HEK293 (cell line): ENCODE data around the gene BACH2.

Source experiments
- CTCF ChIA-PET: fragments of 350-600 bp; formaldehyde crosslinking; extraction: SDS; loops from one replicate; lab custom pipeline; 2021; ENCODE audit warnings: antibody characterized with exemption; lab: Yijun Ruan, JAX
- POLR2A ChIA-PET: fragments of 300-600 bp; formaldehyde crosslinking; extraction: SDS; loops from one replicate; lab custom pipeline; 2020; ENCODE audit warnings: antibody characterized with exemption, inconsistent platforms; lab: Yijun Ruan, JAX
- H3K27ac ChIP-seq: fragments of 200-500 bp; sonication (Bioruptor generic); 2 replicates; pipeline ENCODE4 v1.5.1; 2014; ENCODE audit warnings: low read depth, low read length, control low read depth, inconsistent platforms; ENCODE audit errors: extremely low read depth
- H3K36me3 ChIP-seq, 2 experiments: fragments of 200-500 bp in 1 of 2; sonication (Bioruptor generic) in 1 of 2; 1 replicate in 1 of 2; 2 replicates in 1 of 2; pipeline ENCODE4 v1.5.1; 2014 to 2017; ENCODE audit warnings: inconsistent platforms in 2 of 2, low read length in 2 of 2; ENCODE audit not compliant: control insufficient read depth in 2 of 2, insufficient read depth in 1 of 2
- H3K4me1 ChIP-seq: fragments of 200-500 bp; sonication (Bioruptor generic); 2 replicates; pipeline ENCODE4 v1.5.1; 2014; ENCODE audit warnings: mild to moderate bottlenecking, low read length, inconsistent platforms; ENCODE audit not compliant: control insufficient read depth, insufficient read depth
- H3K4me3 ChIP-seq: 2 replicates; pipeline ENCODE4 v1.5.1; 2011; ENCODE audit warnings: low read depth, mild to moderate bottlenecking, control low read depth, low read length, moderate library complexity
- H3K9me3 ChIP-seq: fragments of 200-500 bp; sonication (Bioruptor generic); 2 replicates; pipeline ENCODE4 v1.5.1; 2014; ENCODE audit warnings: low read depth, low read length, inconsistent platforms; ENCODE audit not compliant: control insufficient read depth, insufficient read depth
- SETDB1 ChIP-seq: IDR thresholded peaks from one replicate; pipeline ENCODE4 v1.6.1; 2017; ENCODE audit warnings: mild to moderate bottlenecking, low read length, moderate library complexity, mixed read lengths; ENCODE audit not compliant: insufficient read length
- ZBTB21 ChIP-seq: fragments of 450-650 bp; formaldehyde crosslinking; IDR thresholded peaks from 2 replicates; pipeline ENCODE4 v1.5.1; 2017; ENCODE audit warnings: missing biosample characterization, missing genetic modification characterization
- ZBTB6 ChIP-seq: fragments of 450-650 bp; formaldehyde crosslinking; IDR thresholded peaks from 2 replicates; pipeline ENCODE4 v1.5.1; 2017; ENCODE audit warnings: missing biosample characterization, missing genetic modification characterization
- ZBTB7A ChIP-seq: fragments of 450-650 bp; formaldehyde crosslinking; IDR thresholded peaks from 2 replicates; pipeline ENCODE4 v1.5.1; 2016; ENCODE audit warnings: low read depth, missing biosample characterization, missing genetic modification characterization
- ZNF114 ChIP-seq: fragments of 450-650 bp; formaldehyde crosslinking; IDR thresholded peaks from 2 replicates; pipeline ENCODE4 v1.5.0; 2017; ENCODE audit warnings: missing biosample characterization, missing genetic modification characterization
- ZNF157 ChIP-seq: fragments of 450-650 bp; formaldehyde crosslinking; IDR thresholded peaks from 2 replicates; pipeline ENCODE4 v1.5.1; 2016; ENCODE audit warnings: missing biosample characterization, missing genetic modification characterization
- ZNF202 ChIP-seq: fragments of 450-650 bp; formaldehyde crosslinking; IDR thresholded peaks from 2 replicates; pipeline ENCODE4 v1.5.1; 2016; ENCODE audit warnings: missing biosample characterization, missing genetic modification characterization, borderline replicate concordance
- ZNF23 ChIP-seq: fragments of 450-650 bp; formaldehyde crosslinking; IDR thresholded peaks from 2 replicates; pipeline ENCODE4 v1.5.1; 2016; ENCODE audit warnings: missing biosample characterization, missing genetic modification characterization, borderline replicate concordance
- ZNF350 ChIP-seq: fragments of 450-650 bp; formaldehyde crosslinking; IDR thresholded peaks from 2 replicates; pipeline ENCODE4 v1.5.0; 2017; ENCODE audit warnings: missing biosample characterization, mild to moderate bottlenecking, missing genetic modification characterization
- ZNF354C ChIP-seq: fragments of 450-650 bp; formaldehyde crosslinking; IDR thresholded peaks from 2 replicates; pipeline ENCODE4 v1.5.1; 2016; ENCODE audit warnings: missing biosample characterization, missing genetic modification characterization, low read depth, borderline replicate concordance
- ZNF394 ChIP-seq: fragments of 450-650 bp; formaldehyde crosslinking; IDR thresholded peaks from 2 replicates; pipeline ENCODE4 v1.5.1; 2016; ENCODE audit warnings: missing biosample characterization, missing genetic modification characterization, mild to moderate bottlenecking, moderate library complexity, borderline replicate concordance
- ZNF404 ChIP-seq: fragments of 450-650 bp; formaldehyde crosslinking; IDR thresholded peaks from 2 replicates; pipeline ENCODE4 v1.5.1; 2017; ENCODE audit warnings: missing biosample characterization, missing genetic modification characterization
- ZNF654 ChIP-seq: fragments of 450-650 bp; formaldehyde crosslinking; IDR thresholded peaks from 2 replicates; pipeline ENCODE4 v1.5.1; 2016; ENCODE audit warnings: low read depth, missing biosample characterization, missing genetic modification characterization
- ZNF660 ChIP-seq: fragments of 450-650 bp; IDR thresholded peaks from 2 replicates; pipeline ENCODE4 v1.5.1; 2018; ENCODE audit warnings: missing biosample characterization, mild to moderate bottlenecking, missing genetic modification characterization
- ZNF670 ChIP-seq: fragments of 450-650 bp; formaldehyde crosslinking; IDR thresholded peaks from 2 replicates; pipeline ENCODE4 v1.5.1; 2016; ENCODE audit warnings: missing biosample characterization, missing genetic modification characterization, low read depth
- ZNF76 ChIP-seq: fragments of 450-650 bp; formaldehyde crosslinking; IDR thresholded peaks from 2 replicates; pipeline ENCODE4; 2016; ENCODE audit warnings: low read depth, missing biosample characterization, missing genetic modification characterization, borderline replicate concordance
- ZNF791 ChIP-seq: fragments of 450-650 bp; formaldehyde crosslinking; IDR thresholded peaks from 2 replicates; pipeline ENCODE4 v1.5.1; 2016; ENCODE audit warnings: missing biosample characterization, missing genetic modification characterization
- TF ChIP-seq, protein P1 (sequence below): fragments of 450-650 bp; formaldehyde crosslinking; IDR thresholded peaks from 2 replicates; pipeline ENCODE4 v1.5.1; 2016; ENCODE audit warnings: missing biosample characterization, missing genetic modification characterization
- TF ChIP-seq, protein P2 (sequence below): fragments of 450-650 bp; formaldehyde crosslinking; IDR thresholded peaks from 2 replicates; pipeline ENCODE4 v1.5.1; 2016; ENCODE audit warnings: missing biosample characterization, missing genetic modification characterization
- TF ChIP-seq, protein P3 (sequence below): fragments of 450-650 bp; formaldehyde crosslinking; IDR thresholded peaks from 2 replicates; pipeline ENCODE4 v1.5.1; 2017; ENCODE audit warnings: missing biosample characterization, missing genetic modification characterization
- TF ChIP-seq, protein P4 (sequence below): fragments of 450-650 bp; formaldehyde crosslinking; IDR thresholded peaks from 2 replicates; pipeline ENCODE4 v1.5.1; 2016; ENCODE audit warnings: missing biosample characterization, missing genetic modification characterization
- TF ChIP-seq, protein P5 (sequence below): fragments of 450-650 bp; formaldehyde crosslinking; IDR thresholded peaks from 2 replicates; pipeline ENCODE4 v1.5.1; 2016; ENCODE audit warnings: missing biosample characterization, missing genetic modification characterization

Gene BACH2

GRCh38 chr6:90098001-90098531 lies 198.6 kb downstream of the BACH2 start (continued):
- no peak for TF ChIP-seq ZNF404 (tag by site-specific recombination)
- TF ChIP-seq ZNF394: no peak
- peak; percentile 18 for TF ChIP-seq ZNF654 (tag by site-specific recombination)
- TF ChIP-seq, protein P1, sequence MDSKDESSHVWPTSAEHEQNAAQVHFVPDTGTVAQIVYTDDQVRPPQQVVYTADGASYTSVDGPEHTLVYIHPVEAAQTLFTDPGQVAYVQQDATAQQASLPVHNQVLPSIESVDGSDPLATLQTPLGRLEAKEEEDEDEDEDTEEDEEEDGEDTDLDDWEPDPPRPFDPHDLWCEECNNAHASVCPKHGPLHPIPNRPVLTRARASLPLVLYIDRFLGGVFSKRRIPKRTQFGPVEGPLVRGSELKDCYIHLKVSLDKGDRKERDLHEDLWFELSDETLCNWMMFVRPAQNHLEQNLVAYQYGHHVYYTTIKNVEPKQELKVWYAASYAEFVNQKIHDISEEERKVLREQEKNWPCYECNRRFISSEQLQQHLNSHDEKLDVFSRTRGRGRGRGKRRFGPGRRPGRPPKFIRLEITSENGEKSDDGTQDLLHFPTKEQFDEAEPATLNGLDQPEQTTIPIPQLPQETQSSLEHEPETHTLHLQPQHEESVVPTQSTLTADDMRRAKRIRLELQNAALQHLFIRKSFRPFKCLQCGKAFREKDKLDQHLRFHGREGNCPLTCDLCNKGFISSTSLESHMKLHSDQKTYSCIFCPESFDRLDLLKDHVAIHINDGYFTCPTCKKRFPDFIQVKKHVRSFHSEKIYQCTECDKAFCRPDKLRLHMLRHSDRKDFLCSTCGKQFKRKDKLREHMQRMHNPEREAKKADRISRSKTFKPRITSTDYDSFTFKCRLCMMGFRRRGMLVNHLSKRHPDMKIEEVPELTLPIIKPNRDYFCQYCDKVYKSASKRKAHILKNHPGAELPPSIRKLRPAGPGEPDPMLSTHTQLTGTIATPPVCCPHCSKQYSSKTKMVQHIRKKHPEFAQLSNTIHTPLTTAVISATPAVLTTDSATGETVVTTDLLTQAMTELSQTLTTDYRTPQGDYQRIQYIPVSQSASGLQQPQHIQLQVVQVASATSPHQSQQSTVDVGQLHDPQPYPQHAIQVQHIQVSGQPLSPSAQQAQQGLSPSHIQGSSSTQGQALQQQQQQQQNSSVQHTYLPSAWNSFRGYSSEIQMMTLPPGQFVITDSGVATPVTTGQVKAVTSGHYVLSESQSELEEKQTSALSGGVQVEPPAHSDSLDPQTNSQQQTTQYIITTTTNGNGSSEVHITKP: peak; percentile 56; the same call in 1 of the 2 replicates
- no peak for TF ChIP-seq ZNF354C (tag by site-specific recombination)
- TF ChIP-seq ZNF23 (tag by site-specific recombination): no peak
- peak; percentile 91 for TF ChIP-seq ZBTB6
- TF ChIP-seq, protein P2, sequence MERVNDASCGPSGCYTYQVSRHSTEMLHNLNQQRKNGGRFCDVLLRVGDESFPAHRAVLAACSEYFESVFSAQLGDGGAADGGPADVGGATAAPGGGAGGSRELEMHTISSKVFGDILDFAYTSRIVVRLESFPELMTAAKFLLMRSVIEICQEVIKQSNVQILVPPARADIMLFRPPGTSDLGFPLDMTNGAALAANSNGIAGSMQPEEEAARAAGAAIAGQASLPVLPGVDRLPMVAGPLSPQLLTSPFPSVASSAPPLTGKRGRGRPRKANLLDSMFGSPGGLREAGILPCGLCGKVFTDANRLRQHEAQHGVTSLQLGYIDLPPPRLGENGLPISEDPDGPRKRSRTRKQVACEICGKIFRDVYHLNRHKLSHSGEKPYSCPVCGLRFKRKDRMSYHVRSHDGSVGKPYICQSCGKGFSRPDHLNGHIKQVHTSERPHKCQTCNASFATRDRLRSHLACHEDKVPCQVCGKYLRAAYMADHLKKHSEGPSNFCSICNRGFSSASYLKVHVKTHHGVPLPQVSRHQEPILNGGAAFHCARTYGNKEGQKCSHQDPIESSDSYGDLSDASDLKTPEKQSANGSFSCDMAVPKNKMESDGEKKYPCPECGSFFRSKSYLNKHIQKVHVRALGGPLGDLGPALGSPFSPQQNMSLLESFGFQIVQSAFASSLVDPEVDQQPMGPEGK (tag by site-specific recombination): 0 out of 2 replicates have a peak, but pooled peaks have one; percentile 24
- 0 out of 2 replicates have a peak, but pooled peaks have one; percentile 24 for TF ChIP-seq ZBTB21

DNA sequence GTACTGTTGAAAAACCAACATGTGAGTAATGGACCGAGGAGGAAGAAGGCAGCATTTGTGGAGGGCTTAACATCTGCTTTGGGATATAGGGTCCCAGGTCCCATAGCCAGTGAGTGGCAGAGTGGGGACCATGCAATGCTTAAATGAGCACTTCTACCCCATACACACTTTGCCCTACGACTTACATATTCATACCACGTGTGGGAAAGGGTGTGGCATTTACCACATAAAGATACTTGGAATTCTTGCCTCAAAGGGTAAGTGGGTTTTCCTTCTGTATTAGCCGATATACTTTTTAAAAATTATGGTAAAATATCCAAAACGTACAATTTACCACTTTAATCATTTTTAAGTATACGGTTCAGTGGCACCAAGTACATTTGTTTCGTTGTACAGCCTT lies 199.3 kb downstream of the BACH2 start:
- Histone ChIP-seq H3K4me1 (no peaks in the 10 kb centered on the region; the same call in 1 of the 2 replicates), H3K36me3 (no peaks in the 10 kb centered on the region), H3K27ac (no peak overlapping the region), H3K4me3 (no peak overlapping the region), H3K9me3 (no peaks in the 10 kb centered on the region)
- ChIA-PET CTCF (interaction anchor here (0.6 to 3.0 kb wide), 8 partner anchors 9 to 378 kb away, joined by 3 to 9 read pairs (median 4); no protein-coding TSS in a partner anchor), POLR2A (interaction anchor here (0.5 to 1.6 kb wide), 5 partner anchors 87 to 489 kb away, joined by 3 to 17 read pairs (median 4); no protein-coding TSS in a partner anchor)
- TF ChIP-seq ZNF660: no peak
- no peak for TF ChIP-seq ZNF114 (tag by site-specific recombination)
- TF ChIP-seq ZBTB7A (tag by site-specific recombination): no peak
- TF ChIP-seq, protein P3, sequence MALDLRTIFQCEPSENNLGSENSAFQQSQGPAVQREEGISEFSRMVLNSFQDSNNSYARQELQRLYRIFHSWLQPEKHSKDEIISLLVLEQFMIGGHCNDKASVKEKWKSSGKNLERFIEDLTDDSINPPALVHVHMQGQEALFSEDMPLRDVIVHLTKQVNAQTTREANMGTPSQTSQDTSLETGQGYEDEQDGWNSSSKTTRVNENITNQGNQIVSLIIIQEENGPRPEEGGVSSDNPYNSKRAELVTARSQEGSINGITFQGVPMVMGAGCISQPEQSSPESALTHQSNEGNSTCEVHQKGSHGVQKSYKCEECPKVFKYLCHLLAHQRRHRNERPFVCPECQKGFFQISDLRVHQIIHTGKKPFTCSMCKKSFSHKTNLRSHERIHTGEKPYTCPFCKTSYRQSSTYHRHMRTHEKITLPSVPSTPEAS (tag by site-specific recombination): no peak
- TF ChIP-seq, protein P4, sequence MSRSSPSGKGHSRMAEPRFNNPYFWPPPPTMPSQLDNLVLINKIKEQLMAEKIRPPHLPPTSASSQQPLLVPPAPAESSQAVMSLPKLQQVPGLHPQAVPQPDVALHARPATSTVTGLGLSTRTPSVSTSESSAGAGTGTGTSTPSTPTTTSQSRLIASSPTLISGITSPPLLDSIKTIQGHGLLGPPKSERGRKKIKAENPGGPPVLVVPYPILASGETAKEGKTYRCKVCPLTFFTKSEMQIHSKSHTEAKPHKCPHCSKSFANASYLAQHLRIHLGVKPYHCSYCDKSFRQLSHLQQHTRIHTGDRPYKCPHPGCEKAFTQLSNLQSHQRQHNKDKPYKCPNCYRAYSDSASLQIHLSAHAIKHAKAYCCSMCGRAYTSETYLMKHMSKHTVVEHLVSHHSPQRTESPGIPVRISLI: no peak
- no peak for TF ChIP-seq ZNF350 (tag by site-specific recombination)
- no peak for TF ChIP-seq SETDB1
- no peak for TF ChIP-seq ZNF791 (tag by site-specific recombination)
- TF ChIP-seq ZNF76 (tag by site-specific recombination): no peak
- no peak for TF ChIP-seq ZNF157 (tag by site-specific recombination)
- TF ChIP-seq, protein P5, sequence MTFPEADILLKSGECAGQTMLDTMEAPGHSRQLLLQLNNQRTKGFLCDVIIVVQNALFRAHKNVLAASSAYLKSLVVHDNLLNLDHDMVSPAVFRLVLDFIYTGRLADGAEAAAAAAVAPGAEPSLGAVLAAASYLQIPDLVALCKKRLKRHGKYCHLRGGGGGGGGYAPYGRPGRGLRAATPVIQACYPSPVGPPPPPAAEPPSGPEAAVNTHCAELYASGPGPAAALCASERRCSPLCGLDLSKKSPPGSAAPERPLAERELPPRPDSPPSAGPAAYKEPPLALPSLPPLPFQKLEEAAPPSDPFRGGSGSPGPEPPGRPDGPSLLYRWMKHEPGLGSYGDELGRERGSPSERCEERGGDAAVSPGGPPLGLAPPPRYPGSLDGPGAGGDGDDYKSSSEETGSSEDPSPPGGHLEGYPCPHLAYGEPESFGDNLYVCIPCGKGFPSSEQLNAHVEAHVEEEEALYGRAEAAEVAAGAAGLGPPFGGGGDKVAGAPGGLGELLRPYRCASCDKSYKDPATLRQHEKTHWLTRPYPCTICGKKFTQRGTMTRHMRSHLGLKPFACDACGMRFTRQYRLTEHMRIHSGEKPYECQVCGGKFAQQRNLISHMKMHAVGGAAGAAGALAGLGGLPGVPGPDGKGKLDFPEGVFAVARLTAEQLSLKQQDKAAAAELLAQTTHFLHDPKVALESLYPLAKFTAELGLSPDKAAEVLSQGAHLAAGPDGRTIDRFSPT (tag by site-specific recombination): no peak
- no peak for TF ChIP-seq ZNF202 (tag by site-specific recombination)
- no peak for TF ChIP-seq ZNF670
